ENCODE data around the gene CCDC144A.
"Not testable (repeated sequence)": the region's sequence is repeated elsewhere in the genome, so short reads cannot be mapped to it uniquely, and the experiment has no call there.

Gene CCDC144A

DNA sequence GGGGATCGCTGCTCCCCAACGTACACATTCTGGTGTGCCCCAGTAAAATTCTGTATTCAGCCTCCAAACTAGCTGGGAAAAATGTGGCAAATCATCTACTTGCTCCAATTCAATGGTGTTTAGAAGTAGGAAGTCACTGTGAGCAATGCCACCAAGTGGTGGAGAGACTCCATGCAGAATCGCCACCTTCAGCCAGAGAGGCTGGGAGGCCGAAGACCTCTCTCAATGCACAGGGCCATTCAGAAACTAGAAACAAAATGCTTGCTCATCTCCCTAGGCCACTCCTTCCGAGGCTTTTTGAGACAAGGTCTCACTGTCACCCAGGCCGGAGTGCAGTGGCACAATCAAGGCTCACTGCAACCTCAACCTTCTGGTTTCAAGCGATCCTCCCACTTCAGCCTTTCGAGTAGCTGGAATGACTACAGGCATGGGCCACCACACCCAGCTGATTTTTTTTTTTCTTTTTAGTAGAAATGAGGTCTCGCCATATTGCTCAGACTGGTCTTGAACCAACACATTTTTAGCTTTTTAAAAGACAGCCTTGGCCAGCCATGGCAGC is 100.4 kb downstream of the CCDC144A start:
- not testable (repeated sequence) for H3K4me3 Mint-ChIP-seq, ATAC-seq, H3K27ac Mint-ChIP-seq, H3K36me3 Mint-ChIP-seq, H3K4me1 Mint-ChIP-seq, H3K9me3 Mint-ChIP-seq, H3K27me3 Mint-ChIP-seq

DNA sequence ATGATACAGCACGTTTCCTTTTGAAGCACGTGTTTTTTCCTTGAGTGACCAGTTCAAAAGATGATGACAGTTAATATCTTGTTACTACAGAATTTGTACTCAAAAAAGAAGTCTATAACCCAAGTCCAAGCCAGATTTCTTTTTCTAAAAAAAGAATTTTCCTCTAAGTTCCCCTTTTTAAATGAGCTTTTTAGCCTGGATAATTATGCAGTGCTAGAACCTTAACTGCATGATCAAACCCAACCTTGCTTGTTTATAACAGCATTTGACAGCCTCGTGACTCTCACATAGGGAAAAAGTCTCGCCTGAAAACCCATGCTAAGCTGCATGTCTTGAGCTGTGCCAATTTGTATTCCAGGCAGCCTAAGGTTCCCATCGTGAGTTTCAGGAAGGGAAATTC is 104.2 kb downstream of the CCDC144A start:
- not testable (repeated sequence) for H3K27me3 Mint-ChIP-seq, H3K4me1 Mint-ChIP-seq, H3K9me3 Mint-ChIP-seq, ATAC-seq, H3K4me3 Mint-ChIP-seq, H3K27ac Mint-ChIP-seq, H3K36me3 Mint-ChIP-seq

DNA sequence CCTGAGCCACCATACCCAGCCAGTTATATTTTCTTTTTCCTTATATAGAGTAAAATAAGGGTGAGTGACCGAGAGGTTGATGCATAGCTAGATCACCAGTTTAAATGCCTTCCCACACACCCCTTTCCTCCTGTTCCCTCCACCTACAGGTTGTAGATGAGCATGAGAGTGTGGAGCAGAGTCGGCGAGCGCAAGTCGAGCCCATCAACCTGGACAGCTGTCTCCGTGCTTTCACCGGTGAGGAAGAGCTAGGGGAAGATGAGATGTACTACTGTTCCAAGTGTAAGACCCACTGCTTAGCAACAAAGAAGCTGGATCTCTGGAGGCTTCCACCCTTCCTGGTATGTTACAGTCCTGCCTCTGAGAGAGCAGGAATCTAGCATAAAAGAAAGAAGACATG is 105.9 kb downstream of the CCDC144A start:
- not testable (repeated sequence) for H3K27me3 Mint-ChIP-seq, ATAC-seq, H3K9me3 Mint-ChIP-seq

DNA sequence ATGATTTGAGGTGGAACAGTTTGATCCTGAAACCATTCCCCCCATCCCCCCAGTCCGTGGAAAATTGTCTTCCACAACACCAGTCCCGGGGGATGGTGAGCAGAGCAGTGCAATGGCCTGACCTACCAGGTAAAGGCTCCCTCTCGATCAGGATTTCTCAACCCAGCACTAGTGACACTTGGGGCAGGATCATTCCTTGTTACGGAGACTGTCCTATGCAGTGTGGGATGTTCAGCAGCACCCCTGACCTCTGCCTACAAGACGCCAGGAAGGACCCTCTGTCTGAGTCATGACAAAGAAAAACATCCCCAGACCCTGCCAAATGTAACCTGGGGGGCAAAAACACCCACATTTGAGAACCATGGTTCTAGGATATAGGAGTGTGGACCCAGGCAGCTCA is 114.8 kb downstream of the CCDC144A start:
- not testable (repeated sequence) for H3K27me3 Mint-ChIP-seq, H3K4me1 Mint-ChIP-seq, H3K27ac Mint-ChIP-seq, H3K36me3 Mint-ChIP-seq, H3K4me3 Mint-ChIP-seq, ATAC-seq, H3K9me3 Mint-ChIP-seq

More for the DNA sequence above, 105.9 kb downstream of the CCDC144A start:
- H3K4me1 Mint-ChIP-seq, H3K27ac Mint-ChIP-seq, H3K36me3 Mint-ChIP-seq, H3K4me3 Mint-ChIP-seq: not testable (repeated sequence)

DNA sequence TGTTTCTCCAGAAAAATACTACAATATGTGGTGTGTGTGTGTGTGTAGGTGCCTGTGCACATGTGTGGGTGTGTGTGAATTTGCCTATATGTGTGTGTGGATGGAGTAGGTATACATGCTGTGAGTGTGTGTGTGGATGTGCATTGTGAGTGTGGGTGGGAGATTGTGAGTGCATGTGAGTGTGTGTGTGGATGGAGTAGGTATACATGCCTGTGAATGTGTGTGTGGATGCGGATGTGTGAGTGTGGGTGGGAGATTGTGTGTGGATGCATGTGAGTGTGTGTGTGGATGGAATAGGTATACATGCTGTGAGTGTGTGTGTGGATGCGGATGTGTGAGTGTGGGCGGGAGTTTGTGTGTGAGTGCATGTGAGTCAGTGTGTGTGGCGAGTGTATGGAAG is 116.6 kb downstream of the CCDC144A start:
- not testable (repeated sequence) for H3K4me1 Mint-ChIP-seq, H3K9me3 Mint-ChIP-seq, H3K4me3 Mint-ChIP-seq, H3K36me3 Mint-ChIP-seq, H3K27ac Mint-ChIP-seq, ATAC-seq, H3K27me3 Mint-ChIP-seq

DNA sequence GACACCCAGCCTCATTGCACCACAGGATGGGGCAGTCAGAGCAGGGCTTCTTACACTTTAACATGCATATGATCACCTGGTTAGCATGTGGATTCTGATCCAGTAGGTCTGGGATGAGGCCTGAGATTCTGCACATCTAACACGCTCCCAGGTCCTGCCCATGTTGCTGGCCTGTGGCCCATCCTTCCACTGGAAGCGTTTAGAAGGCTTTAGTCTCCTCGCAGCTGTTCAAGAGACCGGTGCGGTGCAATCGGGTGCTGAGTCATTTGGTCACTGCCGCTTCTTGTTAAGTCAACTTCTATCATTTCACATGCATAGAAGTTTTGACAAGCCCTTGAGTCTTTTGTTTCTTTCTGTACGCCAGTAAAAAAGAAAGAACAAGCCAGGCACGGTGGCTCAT is 117.6 kb downstream of the CCDC144A start:
- H3K36me3 Mint-ChIP-seq, H3K4me1 Mint-ChIP-seq, ATAC-seq, H3K27ac Mint-ChIP-seq, H3K4me3 Mint-ChIP-seq, H3K27me3 Mint-ChIP-seq, H3K9me3 Mint-ChIP-seq: not testable (repeated sequence)

DNA sequence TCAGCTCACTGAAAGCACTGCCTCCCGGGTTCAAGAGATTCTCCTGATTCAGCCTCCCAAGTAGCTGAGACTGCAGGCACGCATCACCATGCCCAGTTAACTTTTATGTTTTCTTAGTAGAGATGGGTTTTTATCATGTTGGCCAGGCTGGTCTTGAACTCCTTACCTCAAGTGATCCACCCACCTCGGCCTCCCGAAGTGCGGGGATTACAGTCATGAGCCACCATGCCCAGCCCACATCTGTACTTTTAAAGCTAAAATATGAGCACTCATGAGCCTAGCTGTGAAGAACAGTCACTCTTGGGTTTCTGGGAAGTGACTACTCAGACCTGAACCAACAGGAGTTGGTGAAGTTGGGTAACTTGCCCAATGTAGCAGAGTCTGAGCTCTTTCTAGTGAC is 120.2 kb downstream of the CCDC144A start:
- H3K36me3 Mint-ChIP-seq, ATAC-seq, H3K9me3 Mint-ChIP-seq, H3K27ac Mint-ChIP-seq, H3K4me1 Mint-ChIP-seq, H3K4me3 Mint-ChIP-seq, H3K27me3 Mint-ChIP-seq: not testable (repeated sequence)

DNA sequence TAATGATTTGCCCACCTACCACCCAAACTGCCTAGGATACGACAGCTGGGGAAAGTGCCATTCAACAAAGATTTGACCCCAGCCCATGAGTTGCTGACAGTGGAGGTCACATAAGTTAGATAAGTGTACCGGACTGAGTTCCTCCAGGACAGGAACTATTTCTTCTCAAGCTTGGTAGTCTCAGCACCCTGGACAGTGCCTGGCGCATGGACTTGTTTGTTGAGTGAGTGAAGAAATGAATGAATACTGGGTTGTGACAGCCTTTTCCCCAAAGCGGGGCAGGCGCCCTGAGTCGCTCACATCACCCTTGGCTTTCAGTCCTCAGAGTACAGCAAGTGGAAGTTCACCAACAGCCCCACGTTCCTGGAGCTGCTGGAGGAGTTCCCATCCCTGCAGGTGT is 122.1 kb downstream of the CCDC144A start:
- ATAC-seq, H3K9me3 Mint-ChIP-seq, H3K27ac Mint-ChIP-seq, H3K27me3 Mint-ChIP-seq, H3K4me3 Mint-ChIP-seq, H3K36me3 Mint-ChIP-seq, H3K4me1 Mint-ChIP-seq: not testable (repeated sequence)

DNA sequence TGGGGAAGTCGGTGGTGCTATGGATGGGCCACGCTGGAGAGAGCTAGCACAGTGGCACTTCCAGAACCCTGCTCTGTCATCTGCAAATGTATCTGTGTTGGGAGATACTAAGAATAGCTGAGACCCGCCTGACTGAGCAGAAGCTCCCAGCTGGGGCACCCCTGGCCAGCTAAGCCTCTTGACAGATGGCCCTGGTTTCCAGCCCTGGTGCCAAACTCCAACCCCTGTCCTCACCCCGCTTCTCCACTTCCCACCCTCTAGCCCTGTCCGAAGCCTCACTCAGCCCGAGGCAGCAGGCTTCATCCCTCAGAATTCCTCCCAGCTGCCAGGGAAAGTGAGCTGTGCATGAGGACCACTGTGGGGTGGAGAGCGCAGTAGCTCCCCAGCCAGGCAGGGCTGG is 124.4 kb downstream of the CCDC144A start:
- peaks cover 3% of the 10 kb centered on the region for H3K27me3 Mint-ChIP-seq
- no peaks in the 10 kb centered on the region for H3K36me3 Mint-ChIP-seq
- ATAC-seq: no peak
- H3K4me3 Mint-ChIP-seq: no peak overlapping the region
- no peak overlapping the region for H3K27ac Mint-ChIP-seq
- no peaks in the 10 kb centered on the region for H3K9me3 Mint-ChIP-seq
- H3K4me1 Mint-ChIP-seq: no peaks in the 10 kb centered on the region

DNA sequence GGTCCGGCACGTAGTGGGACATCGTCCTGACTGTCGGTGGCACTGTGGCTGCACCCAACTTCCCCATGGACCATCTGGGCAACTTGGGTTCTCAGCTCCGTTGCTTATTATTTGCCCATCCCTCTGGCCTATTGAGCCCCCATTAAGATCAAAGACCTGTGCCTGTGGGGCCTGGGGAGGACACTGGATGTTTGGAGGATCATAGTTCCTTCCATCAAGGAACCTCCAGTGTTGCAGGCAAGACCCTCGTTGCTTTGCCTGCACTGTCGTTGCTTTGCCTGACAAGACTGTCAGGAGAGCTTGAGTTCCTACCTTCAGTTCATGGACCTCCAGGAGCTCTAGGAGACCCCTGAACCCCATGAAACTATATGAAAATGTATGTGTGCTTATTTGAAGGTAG is 127.2 kb downstream of the CCDC144A start:
- H3K27ac Mint-ChIP-seq: no peak overlapping the region
- no peak for ATAC-seq

DNA sequence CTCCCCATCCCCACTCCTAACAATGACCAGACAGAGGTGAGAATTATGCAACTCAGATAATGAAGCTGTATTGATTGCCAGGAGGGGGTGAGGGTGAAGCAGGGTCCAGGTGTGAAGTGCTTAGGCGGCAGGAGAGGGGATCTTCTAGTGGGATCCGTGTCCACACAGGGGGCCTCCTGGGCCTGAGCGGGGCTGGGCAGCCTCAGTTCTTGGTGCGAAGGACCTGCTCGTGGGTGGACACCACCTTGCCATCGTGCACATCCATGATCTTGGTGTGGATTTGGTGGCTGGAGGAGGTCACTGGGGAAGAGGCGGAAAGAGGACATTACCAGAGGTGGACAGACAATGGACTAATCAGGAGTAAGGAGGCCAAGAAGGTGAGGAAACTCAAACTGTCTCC is 127.9 kb downstream of the CCDC144A start:
- H3K27ac Mint-ChIP-seq, H3K27me3 Mint-ChIP-seq, H3K9me3 Mint-ChIP-seq, H3K36me3 Mint-ChIP-seq, ATAC-seq, H3K4me1 Mint-ChIP-seq, H3K4me3 Mint-ChIP-seq: not testable (repeated sequence)

More for the DNA sequence above, 127.2 kb downstream of the CCDC144A start:
- no peak overlapping the region for H3K4me3 Mint-ChIP-seq
- H3K4me1 Mint-ChIP-seq: no peaks in the 10 kb centered on the region
- no peaks in the 10 kb centered on the region for H3K9me3 Mint-ChIP-seq
- H3K36me3 Mint-ChIP-seq: no peaks in the 10 kb centered on the region
- H3K27me3 Mint-ChIP-seq: peaks cover 9% of the 10 kb centered on the region

DNA sequence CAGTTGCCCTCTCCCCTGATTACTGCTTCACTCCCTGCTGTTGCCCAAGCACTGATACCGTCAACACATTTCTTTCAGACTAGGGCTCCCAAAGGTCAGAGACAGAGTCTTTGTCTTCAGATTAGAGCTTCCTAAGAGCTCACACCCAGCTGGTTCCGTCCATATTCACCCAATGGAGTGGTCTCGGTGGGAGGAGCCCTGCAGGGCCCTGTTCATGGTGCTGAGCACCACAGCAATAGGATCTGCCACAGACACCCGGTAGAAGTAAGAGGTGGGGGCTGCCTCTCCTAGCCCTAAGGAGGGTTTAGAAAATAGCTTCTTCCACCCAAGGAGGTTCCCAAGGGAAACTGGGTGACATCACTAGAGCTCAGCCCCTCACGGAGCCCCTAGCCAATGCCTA is 128.3 kb downstream of the CCDC144A start:
- ATAC-seq: no peak
- Mint-ChIP-seq H3K4me3 (no peak overlapping the region), H3K36me3 (no peaks in the 10 kb centered on the region), H3K4me1 (no peaks in the 10 kb centered on the region), H3K27me3 (peaks cover 9% of the 10 kb centered on the region), H3K27ac (no peak overlapping the region), H3K9me3 (no peaks in the 10 kb centered on the region)

DNA sequence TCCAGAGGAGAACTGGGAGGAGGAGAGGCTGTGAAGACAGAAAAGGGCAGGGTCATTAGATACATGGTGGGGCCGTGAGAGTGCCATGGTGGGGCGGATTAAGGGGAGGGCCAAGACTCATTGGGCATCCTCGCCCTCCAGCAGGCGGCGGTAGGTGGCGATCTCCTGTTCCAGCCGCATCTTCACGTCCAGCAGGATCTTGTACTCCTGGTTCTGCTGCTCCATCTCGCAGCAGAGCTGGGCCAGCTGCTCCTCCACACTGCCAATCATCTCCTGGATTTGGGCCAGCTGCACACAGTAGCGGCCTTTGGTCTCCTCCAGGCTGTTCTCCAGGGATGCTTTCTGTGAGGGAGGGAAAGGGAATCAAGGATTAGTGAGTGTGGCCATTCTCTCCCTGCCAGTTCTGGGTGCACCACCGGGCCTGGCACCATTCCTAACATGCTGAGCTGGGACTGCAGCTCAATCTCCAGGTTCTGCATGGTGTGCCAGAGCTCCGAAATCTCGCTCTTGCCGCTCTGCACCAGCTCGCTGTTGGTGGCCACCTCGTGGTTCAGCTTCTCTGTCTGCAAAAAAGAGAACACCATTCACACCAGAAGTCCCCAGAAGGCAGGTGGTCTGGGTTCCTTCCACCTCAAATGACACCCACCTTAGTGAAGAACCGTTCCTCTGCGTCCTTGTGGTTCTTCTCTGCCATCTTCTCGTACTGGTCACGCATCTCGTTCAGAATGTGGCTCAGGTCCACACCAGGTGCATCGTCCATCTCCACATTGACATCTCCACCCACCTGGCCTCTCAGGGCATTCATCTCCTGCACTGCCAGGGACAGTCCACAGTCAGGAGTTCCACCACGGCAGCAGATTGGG is 129.0 kb downstream of the CCDC144A start:
- Mint-ChIP-seq H3K4me1 (no peaks in the 10 kb centered on the region), H3K9me3 (no peaks in the 10 kb centered on the region), H3K4me3 (no peak overlapping the region), H3K36me3 (no peaks in the 10 kb centered on the region), H3K27ac (no peak overlapping the region), H3K27me3 (peaks cover 9% of the 10 kb centered on the region)
- ATAC-seq: no peak

DNA sequence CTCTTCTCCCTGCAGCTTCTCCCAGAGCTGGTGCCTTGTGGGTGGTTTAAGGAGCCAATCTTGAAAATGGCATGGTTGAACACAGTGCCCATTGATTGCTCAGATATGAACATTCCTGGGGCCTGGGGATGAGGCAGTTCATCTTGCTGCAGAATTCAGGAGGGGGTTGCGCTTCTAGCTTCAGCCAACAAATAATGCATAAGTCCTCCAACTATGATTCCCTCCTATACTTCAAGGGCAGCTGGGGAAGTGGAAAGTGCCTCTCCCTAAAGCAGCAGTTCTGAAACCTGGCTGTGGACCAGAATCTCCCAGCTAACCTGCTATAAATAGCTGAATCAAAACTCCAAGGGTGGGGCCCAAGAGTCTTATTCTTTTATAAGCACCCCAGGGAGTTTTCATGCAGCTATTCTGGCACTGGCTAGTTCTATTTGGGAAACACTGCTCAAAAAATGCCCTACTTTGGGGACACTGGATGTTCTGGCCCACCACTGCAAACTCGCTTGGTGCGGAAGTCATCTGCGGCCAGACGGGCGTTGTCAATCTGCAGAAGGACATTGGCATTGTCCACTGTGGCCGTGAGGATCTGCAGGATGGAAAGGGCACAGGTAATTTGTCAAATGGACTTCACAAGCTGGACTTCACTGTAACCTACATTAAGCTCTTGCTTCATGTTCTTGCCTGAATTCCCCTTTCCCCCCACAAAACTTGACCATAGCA is 130.3 kb downstream of the CCDC144A start:
- Mint-ChIP-seq H3K36me3 (no peaks in the 10 kb centered on the region), H3K4me3 (no peak overlapping the region), H3K27ac (no peak overlapping the region), H3K4me1 (no peaks in the 10 kb centered on the region), H3K27me3 (peaks cover 9% of the 10 kb centered on the region), H3K9me3 (no peaks in the 10 kb centered on the region)
- no peak for ATAC-seq

DNA sequence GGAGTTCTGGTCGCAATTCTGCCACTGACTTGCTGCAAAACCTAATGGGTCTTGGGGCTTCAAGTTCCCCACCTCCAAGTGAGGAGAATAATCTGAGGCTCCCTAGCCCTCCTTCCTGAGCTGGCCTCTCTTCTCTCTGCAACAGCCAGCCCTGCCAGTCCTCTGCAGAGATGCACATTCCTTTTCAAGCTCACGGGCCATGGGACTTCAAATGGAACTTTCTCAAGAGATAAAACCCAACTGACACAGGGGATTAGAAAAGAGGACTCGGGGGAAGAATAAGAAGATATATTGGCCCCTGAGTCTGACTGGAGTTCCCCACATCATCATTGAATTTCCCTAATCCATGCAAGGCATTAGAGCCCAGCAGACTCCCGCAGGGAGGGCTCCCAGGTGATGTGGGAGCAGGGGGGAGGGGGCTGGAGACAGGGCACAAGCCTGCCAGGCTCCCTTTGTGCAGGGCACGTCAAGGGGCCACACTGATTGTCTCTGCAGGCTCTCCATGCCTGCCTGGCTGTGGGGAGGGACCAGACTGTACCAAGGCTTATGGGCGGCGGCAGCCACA is 131.0 kb downstream of the CCDC144A start:
- no peak overlapping the region for H3K4me3 Mint-ChIP-seq

DNA sequence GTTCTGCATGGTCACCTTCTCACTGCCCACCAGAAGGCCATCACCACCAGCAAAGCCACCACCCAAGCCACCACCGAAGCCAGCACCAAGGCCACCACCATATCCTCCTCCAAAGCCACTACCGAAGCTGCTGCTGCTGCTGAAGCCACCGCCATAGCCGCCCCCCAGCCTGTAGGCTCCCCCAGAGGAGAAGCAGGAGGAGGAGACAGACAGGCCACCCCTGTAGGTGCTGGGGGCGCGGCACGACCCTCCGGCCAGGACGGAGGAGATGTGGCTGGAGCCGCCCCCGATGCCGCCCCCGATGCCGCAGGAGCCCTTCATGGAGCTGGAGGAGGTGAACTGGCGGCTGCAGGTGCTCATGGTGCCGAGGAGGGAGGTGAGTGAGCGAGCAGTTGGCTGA is 132.1 kb downstream of the CCDC144A start:
- H3K27ac Mint-ChIP-seq, H3K9me3 Mint-ChIP-seq, ATAC-seq, H3K36me3 Mint-ChIP-seq, H3K4me1 Mint-ChIP-seq, H3K4me3 Mint-ChIP-seq: not testable (repeated sequence)
- H3K27me3 Mint-ChIP-seq: peaks cover 19% of the 10 kb centered on the region

More for the DNA sequence above, 131.0 kb downstream of the CCDC144A start:
- no peak for ATAC-seq
- no peak overlapping the region for H3K27ac Mint-ChIP-seq
- H3K36me3 Mint-ChIP-seq: no peaks in the 10 kb centered on the region
- no peaks in the 10 kb centered on the region for H3K9me3 Mint-ChIP-seq
- H3K4me1 Mint-ChIP-seq: no peaks in the 10 kb centered on the region
- peaks cover 9% of the 10 kb centered on the region for H3K27me3 Mint-ChIP-seq
